ENCODE measurements around the gene AUTS2. TPM values are rescaled to one million over a fixed set of nuclear protein-coding genes. Genes with fewer than 3 reads are reported as not detected.

AUTS2 gene
- total RNA-seq, 1 experiment from 2014 or later, result 2.2 TPM

DNA sequence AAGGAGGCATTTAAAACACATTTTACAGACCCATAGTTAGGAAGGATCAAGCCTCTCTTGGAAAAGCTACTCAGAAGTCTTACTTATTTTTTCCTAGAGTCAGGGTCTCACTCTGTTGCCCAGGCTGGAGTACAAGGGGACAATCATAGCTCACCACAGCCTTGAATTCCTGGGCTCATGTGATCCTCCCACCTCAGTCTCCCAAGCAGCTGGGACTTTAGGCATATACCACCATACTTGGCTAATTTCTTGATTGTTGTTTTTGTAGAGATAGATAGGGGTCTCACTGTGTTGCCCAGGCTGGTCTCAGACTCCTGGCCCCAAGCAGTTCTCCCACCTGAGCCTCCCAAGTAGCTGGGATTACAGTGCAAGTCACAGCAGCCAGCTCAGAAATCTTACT, 1179.0 kb downstream of the AUTS2 start:
- no peaks in the 10 kb centered on the region for H3K9me3 ChIP-seq
- DNase-seq, result no peak
- H3K36me3 ChIP-seq, result peaks cover 29% of the 10 kb centered on the region
- H3K4me3 ChIP-seq, result no peak overlapping the region
- H3K27me3 ChIP-seq, result no peaks in the 10 kb centered on the region

DNA sequence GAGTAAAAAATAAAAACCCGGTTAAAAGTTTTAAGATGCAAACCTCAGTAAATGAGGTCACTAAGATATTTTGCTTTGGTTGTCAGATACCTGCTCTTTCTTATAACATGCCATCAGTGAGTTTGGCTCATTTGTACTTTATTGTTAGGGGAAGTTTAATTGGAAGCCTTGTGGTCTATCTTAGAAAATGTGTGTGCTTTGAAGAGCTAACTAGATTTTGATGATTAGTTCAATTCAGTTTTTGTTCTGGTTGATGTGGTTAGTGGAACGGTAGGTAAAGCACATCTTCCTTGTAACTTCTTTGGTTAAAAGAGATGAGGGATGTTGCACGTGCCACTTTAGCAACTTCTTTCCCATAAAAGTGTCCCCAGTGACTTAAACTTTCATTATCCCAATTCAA, 1180.3 kb downstream of the AUTS2 start:
- no peak for DNase-seq
- Histone ChIP-seq H3K27me3 (no peaks in the 10 kb centered on the region), H3K36me3 (peaks cover 32% of the 10 kb centered on the region), H3K4me3 (no peak overlapping the region), H3K9me3 (no peaks in the 10 kb centered on the region)

DNA sequence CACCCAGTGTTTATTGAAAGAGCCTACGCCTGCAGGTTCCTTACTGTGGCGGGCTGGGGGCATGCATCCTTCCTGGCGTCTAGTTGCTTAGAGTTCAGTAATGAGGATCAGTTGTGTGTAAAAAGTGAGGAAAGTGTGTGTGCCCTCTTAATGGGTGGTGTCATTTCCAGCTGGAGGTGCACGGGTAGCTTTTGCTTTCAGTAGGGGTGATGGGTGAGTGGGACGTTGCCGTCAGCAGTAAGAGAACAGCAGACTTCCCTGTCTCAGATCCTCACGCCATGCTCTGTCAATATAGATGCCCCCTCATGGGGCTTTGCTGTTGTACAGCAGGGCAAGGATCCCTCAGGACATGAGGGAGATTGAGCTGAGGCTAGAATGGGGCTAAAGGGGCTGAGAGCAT, 1181.0 kb downstream of the AUTS2 start:
- H3K27me3 ChIP-seq, result no peaks in the 10 kb centered on the region
- no peak for DNase-seq
- no peak overlapping the region for H3K4me3 ChIP-seq
- H3K36me3 ChIP-seq, result peaks cover 32% of the 10 kb centered on the region
- no peaks in the 10 kb centered on the region for H3K9me3 ChIP-seq

DNA sequence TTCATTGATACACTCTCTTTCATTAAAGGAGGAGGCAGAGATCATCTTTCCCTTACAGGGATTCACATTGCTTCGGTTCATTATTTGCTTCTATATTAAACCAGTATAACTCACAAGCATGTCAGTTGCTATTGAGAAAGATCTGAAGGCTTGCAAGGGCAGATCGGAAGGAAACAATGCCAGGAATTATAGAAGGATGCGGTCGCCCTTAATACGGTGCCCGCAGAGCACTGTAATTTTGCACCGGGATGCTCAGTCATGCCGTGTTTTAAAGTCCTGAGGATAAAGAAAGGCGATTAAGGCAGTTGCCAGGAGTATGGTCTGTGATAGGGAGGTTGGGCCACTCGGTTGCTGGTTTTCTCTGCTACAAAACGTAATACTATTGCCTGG, 1183.6 kb downstream of the AUTS2 start:
- Histone ChIP-seq H3K36me3 (peaks cover 34% of the 10 kb centered on the region), H3K27me3 (no peaks in the 10 kb centered on the region), H3K9me3 (no peaks in the 10 kb centered on the region), H3K4me3 (no peak overlapping the region)
- DNase-seq, result no peak

DNA sequence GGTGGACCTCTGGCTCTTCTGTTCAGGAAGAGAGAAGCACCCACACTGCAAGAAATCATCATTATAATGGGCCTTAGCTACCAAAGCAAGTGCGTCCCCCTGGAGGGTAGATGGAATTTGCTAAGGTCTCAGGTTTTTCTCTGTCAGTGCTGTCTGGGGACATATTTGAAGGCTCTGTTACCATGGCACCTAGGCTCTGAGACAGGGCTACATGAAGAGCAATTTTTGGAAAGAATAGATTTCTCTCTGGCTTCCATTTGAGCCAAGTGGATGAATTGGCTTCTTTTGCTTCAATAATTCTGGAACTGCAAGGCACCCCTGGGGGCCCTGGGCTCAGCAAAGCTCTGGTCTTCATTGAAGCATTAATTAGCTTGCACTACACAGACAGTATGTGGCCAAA, 1184.5 kb downstream of the AUTS2 start:
- Histone ChIP-seq H3K36me3 (peaks cover 30% of the 10 kb centered on the region), H3K9me3 (no peaks in the 10 kb centered on the region), H3K4me3 (no peak overlapping the region), H3K27me3 (no peaks in the 10 kb centered on the region)
- no peak for DNase-seq

DNA sequence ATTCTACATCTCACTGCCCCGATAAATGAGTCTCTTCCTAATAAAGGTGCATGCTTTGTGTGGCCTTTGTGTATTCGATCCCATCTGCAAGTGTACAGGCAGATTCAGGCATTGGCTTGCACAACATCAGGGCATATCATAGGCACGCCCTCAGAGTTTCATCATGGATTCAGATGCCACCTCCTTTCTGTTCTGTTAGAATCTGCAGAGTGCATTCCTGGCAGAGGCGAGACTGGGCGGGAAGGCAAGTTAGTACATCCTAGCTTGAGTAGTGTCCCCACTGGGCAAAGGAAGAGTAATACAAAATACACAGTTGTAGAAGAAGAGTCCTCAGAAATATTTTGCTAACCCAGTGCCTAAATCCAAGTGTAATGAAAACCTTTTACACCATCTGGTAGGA, 1187.2 kb downstream of the AUTS2 start:
- H3K36me3 ChIP-seq, result peaks cover 23% of the 10 kb centered on the region
- no peak for DNase-seq
- H3K27me3 ChIP-seq, result no peaks in the 10 kb centered on the region
- H3K4me3 ChIP-seq, result no peak overlapping the region
- no peaks in the 10 kb centered on the region for H3K9me3 ChIP-seq

DNA sequence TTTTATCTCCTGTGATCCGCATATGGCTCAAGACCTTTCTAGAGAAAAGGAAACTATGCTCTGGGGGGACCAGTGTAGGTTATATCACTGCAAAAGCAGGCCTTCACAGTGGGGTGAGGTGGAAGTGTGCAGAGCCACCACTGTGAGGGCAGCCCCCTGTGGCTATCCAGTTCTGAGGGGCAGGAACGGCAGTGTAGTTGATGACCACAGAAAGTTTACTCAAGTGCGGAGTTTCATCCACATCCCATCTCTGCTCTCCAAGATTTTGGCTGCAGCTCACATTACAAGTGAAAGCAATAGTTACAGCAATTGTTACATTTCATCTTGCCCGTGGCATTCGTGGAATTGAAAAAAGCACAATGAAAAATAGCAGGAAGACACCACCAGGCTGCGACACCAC, 1187.8 kb downstream of the AUTS2 start:
- Histone ChIP-seq H3K9me3 (no peaks in the 10 kb centered on the region), H3K4me3 (no peak overlapping the region), H3K27me3 (no peaks in the 10 kb centered on the region), H3K36me3 (peaks cover 21% of the 10 kb centered on the region)
- DNase-seq, result no peak

DNA sequence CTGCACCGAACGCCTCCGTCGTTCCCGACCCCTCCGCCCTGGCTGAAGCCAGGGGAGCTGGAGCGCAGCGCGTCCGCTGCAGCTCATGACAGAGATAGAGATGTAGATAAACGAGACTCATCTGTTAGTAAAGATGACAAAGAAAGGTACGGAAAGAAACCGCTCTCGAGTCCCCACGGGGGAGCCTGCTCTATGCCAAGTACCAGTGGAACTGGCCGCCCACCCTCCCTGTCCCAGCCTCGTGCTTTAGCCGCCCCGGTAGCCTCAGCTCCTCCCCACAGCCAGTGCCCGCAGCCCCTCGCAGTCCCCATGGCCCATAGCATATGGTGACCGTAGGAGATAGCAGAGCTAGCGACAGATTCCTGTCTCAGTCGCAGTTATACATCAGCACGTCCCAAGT, 1189.0 kb downstream of the AUTS2 start:
- DNase-seq, result no peak
- no peaks in the 10 kb centered on the region for H3K9me3 ChIP-seq
- peaks cover 23% of the 10 kb centered on the region for H3K36me3 ChIP-seq
- H3K4me3 ChIP-seq, result no peak overlapping the region
- no peaks in the 10 kb centered on the region for H3K27me3 ChIP-seq

DNA sequence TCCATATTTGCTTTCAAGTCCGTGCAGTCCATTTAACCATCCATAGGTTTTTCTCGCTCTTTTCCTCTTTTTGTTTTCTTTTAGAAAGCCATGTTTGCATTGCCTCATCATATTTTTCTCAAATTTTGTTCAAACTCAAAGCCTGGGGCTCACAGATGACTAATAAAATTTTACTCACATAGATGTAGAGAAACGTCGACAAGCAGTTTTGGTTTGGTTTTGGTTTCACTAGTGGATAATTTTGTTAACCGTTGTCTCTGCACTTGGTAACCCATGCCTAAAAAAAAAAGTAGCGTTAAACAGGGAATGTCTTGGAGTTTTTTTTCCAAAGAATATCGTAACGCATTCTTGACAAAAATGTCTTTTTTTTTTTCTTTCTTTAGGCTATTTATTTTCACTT, 1189.5 kb downstream of the AUTS2 start:
- Histone ChIP-seq H3K36me3 (peaks cover 20% of the 10 kb centered on the region), H3K4me3 (no peak overlapping the region), H3K9me3 (no peaks in the 10 kb centered on the region), H3K27me3 (no peaks in the 10 kb centered on the region)
- no peak for DNase-seq

DNA sequence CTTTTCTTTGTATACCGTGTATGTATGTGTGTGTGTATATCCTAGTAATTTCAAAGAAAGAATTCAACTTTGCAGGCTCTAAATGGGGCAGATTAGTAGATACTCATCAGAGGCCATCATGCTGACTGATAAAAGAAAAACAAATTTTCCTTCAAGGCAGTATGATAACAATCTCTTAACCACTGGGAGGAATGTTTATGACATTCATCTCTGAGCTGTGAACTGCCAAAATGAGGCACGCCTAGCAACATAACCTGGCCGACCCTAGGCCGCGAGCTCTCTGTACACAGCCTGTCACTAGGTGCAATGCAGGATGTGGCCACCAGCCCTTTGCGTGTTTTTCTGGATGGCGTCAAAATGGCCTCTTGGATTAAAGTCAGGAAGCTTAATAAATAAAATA, 1190.0 kb downstream of the AUTS2 start:
- Histone ChIP-seq H3K9me3 (no peaks in the 10 kb centered on the region), H3K4me3 (no peak overlapping the region), H3K27me3 (no peaks in the 10 kb centered on the region), H3K36me3 (peaks cover 18% of the 10 kb centered on the region)
- DNase-seq, result no peak

DNA sequence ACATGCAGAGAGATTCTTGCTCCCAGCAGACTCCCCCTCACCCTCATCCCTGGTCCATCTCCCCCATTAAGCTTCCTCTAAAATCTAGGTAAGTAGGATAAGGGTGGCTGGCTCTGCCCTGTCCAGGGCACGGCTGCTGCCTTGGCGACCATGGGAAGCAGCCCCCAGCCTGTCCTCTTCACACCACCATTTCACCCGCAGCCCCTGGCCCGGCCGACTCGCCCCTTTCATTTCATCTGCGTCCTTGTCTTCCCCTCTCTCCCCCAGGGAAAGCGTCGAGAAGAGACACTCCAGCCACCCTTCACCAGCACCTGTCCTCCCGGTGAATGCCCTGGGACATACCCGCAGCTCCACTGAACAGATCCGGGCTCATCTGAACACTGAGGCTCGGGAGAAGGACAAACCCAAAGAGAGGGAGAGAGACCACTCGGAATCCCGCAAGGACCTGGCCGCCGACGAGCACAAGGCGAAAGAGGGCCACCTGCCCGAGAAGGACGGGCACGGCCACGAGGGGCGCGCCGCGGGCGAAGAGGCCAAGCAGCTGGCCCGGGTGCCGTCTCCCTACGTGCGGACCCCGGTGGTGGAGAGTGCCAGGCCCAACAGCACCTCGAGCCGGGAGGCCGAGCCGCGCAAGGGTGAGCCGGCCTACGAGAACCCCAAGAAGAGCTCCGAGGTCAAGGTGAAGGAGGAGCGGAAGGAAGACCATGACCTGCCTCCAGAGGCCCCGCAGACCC, 1191.4 kb downstream of the AUTS2 start:
- Histone ChIP-seq H3K4me3 (no peak overlapping the region), H3K27me3 (no peaks in the 10 kb centered on the region), H3K36me3 (peaks cover 18% of the 10 kb centered on the region), H3K9me3 (no peaks in the 10 kb centered on the region)
- no peak for DNase-seq

DNA sequence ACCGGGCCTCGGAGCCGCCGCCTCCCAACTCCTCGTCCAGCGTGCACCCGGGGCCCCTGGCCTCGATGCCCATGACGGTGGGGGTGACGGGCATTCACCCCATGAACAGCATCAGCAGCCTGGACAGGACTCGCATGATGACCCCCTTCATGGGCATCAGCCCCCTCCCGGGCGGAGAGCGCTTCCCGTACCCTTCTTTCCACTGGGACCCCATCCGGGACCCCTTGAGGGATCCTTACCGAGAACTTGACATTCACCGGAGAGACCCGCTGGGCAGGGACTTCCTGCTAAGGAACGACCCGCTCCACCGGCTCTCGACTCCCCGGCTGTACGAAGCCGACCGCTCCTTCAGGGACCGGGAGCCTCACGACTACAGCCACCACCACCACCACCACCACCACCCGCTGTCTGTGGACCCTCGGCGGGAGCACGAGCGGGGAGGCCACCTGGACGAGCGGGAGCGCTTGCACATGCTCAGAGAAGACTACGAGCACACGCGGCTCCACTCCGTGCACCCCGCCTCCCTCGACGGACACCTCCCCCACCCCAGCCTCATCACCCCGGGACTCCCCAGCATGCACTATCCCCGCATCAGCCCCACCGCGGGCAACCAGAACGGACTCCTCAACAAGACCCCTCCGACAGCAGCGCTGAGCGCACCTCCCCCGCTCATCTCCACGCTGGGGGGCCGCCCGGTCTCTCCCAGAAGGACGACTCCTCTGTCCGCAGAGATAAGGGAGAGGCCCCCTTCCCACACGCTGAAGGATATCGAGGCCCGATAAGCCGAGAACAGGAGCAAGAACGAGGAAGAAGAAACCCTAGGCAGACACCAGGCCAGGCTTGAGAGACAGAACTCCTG, 1192.2 kb downstream of the AUTS2 start:
- no peak for DNase-seq
- H3K36me3 ChIP-seq, result peaks cover 11% of the 10 kb centered on the region
- no peaks in the 10 kb centered on the region for H3K9me3 ChIP-seq
- H3K4me3 ChIP-seq, result no peak overlapping the region
- H3K27me3 ChIP-seq, result no peaks in the 10 kb centered on the region

DNA sequence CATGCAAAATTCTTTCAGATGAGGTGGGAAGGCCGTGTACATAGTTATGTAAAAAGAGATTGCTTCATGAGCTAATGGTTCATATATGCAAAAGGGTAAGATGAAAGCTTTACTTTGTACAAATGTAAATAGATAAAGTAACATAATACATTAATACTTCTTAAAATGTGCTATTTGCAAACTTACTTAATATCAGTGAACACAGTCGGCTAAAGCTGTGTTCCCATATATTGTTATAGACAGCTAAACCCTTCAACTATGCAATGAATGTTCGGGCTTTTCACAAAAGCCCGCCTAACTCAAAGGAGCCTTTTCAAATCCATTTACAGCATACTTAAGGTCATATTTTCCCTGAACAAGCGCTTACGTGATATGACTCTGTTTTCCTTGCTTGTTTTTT, 1193.1 kb downstream of the AUTS2 start:
- H3K36me3 ChIP-seq, result peaks cover 6% of the 10 kb centered on the region
- no peak overlapping the region for H3K4me3 ChIP-seq
- H3K9me3 ChIP-seq, result no peaks in the 10 kb centered on the region
- H3K27me3 ChIP-seq, result no peaks in the 10 kb centered on the region
- no peak for DNase-seq

DNA sequence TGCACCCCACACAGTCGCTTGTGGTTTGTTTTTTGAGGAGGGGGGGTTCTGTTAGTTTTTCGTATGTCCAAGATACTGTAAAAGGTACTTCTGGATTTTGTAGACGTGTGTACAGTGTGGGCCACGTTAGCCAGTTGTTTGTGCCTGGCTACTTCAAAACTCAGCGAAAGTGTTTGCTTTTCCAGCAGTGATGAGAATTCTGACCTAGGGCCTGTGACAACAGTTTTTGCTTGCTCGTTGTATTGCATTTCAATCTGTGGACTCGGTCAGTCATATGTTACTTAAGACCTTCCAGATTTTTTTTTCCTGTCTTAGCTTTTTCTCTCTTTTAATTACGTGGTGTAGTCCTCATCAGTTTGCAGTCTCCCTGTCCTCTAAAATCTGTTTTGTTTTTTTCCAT, 1194.8 kb downstream of the AUTS2 start:
- DNase-seq, result no peak
- H3K27me3 ChIP-seq, result no peaks in the 10 kb centered on the region
- no peaks in the 10 kb centered on the region for H3K9me3 ChIP-seq
- peaks cover 2% of the 10 kb centered on the region; the same call in 1 of the 2 replicates for H3K36me3 ChIP-seq
- H3K4me3 ChIP-seq, result no peak overlapping the region

DNA sequence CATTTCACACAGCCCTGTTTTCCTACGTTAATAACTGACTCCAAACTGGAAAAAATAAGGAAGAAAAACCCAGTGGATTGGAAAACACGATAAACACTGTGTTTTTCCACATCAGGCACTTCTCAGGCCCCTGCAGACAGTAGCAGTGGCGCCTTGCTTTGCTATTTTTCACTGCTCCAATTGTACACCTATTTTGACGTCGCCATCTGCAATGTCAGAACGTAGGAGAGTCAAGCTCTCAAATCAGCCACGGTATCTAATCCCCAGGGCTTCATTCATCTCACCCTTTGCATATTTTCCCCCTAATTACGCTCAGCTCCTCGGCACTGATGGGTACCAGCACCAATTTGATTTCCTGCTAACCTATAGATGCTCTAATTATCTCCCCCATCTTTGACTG, 1195.5 kb downstream of the AUTS2 start:
- Histone ChIP-seq H3K4me3 (no peak overlapping the region), H3K27me3 (no peaks in the 10 kb centered on the region), H3K36me3 (peaks cover 2% of the 10 kb centered on the region; the same call in 1 of the 2 replicates), H3K9me3 (no peaks in the 10 kb centered on the region)
- DNase-seq, result no peak

DNA sequence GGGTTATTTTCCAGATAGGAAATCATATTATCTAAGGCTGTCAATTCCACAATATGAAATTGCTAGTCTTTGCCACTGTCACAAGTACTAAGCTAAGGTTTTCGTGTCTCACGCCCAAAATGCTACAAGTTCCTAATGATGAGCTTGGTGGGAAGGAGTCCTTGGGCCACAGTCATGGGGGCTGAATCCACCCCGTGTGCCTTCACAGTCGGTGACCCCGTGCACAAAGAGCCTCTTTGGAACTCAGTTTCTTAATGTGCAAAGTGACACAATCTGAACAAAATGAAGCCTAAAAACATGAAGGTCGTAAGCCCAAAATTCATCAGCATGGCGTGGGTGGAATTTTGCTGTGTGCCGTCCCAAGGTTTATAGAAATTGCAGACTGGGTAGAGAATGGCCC, 1196.7 kb downstream of the AUTS2 start:
- H3K4me3 ChIP-seq, result no peak overlapping the region
- no peaks in the 10 kb centered on the region for H3K27me3 ChIP-seq
- DNase-seq, result no peak
- peaks cover 2% of the 10 kb centered on the region; the same call in 1 of the 2 replicates for H3K36me3 ChIP-seq
- H3K9me3 ChIP-seq, result 0 out of 2 replicates have a peak, but pooled peaks cover under 1% of the 10 kb centered on the region

DNA sequence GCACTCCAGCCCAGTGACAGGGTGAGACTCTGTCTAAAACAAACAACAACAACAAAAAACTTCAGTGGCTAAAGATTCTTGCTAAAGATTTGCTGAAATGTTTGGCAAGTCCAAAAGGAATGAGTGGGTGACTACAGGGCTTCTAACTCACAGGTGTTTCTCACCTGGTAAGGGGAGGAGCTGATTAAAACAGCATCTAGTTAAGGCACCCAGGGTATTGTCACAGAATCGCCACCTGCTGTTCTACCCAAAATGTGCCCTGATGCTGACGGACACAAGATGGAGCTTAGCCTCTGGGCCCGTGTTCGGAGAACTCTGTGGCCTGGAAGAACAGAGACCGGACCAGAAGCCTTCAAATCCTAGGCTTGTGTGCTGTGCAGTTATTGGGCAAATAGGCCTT, 1197.7 kb downstream of the AUTS2 start:
- Histone ChIP-seq H3K27me3 (no peaks in the 10 kb centered on the region), H3K36me3 (peaks cover 2% of the 10 kb centered on the region; the same call in 1 of the 2 replicates)
- DNase-seq, result no peak

DNA sequence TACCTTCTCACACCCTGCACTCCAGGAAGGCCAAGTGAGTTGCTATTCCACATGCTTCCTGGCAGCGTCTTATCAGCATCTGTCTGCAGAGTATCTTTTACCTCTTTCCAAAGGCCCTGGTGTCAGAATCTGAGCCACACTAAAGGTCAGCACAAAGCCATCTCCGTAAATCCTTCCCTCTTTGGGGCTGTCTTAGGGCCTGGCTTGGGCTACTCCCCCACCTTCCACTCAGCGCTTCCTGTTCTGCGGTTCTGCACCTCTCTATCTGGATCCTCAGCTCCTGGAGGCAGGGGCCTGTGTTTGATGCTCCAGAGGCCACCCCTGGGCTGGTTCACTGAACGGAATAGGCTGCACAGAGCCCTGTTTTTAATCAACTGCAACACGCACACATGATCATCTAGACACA, 1198.8 kb downstream of the AUTS2 start:
- Histone ChIP-seq H3K4me3 (no peak overlapping the region), H3K36me3 (no peaks in the 10 kb centered on the region; the same call in 1 of the 2 replicates), H3K27me3 (no peaks in the 10 kb centered on the region), H3K9me3 (peaks cover 3% of the 10 kb centered on the region; the same call in 1 of the 2 replicates)
- DNase-seq, result no peak

More for the DNA sequence above, 1197.7 kb downstream of the AUTS2 start:
- Histone ChIP-seq H3K4me3 (no peak overlapping the region), H3K9me3 (peaks cover 3% of the 10 kb centered on the region; the same call in 1 of the 2 replicates)

All from MG63 (cell line).